DOHH2 (cell line): ENCODE results near the gene TCF20.

Experiments used
- H3F3A ChIP-seq: fragments of 200-600 bp; sonication (generic), shearing (Covaris generic); 2 replicates; pipeline ENCODE4 v1.6.0; 2016; ENCODE audit warnings: antibody characterized with exemption, mild to moderate bottlenecking; ENCODE audit not compliant: control insufficient read depth, insufficient read depth
- H3K27ac ChIP-seq: fragments of 200-600 bp; sonication (generic); 2 replicates; pipeline ENCODE4 v1.5.1; 2014; ENCODE audit warnings: low read depth, mild to moderate bottlenecking, low read length, moderate library complexity
- H3K27me3 ChIP-seq: fragments of 200-600 bp; sonication (generic); 2 replicates; pipeline ENCODE4 v1.6.1; 2014; ENCODE audit warnings: mild to moderate bottlenecking, low read length, mixed read lengths; ENCODE audit not compliant: control insufficient read depth
- H3K36me3 ChIP-seq: fragments of 200-600 bp; sonication (generic); 2 replicates; pipeline ENCODE4 v1.6.1; 2014; ENCODE audit warnings: mild to moderate bottlenecking, low read length, moderate library complexity, mixed read lengths; ENCODE audit not compliant: control insufficient read depth
- H3K4me1 ChIP-seq: fragments of 200-600 bp; sonication (generic); 2 replicates; pipeline ENCODE4 v1.6.1; 2014; ENCODE audit warnings: mild to moderate bottlenecking, low read length, mixed read lengths; ENCODE audit not compliant: control insufficient read depth
- H3K4me2 ChIP-seq: fragments of 200-600 bp; sonication (generic); 2 replicates; pipeline ENCODE4 v1.6.0; 2014; ENCODE audit warnings: mild to moderate bottlenecking, low read length, moderate library complexity
- H3K4me3 ChIP-seq: fragments of 200-600 bp; sonication (generic); 2 replicates; pipeline ENCODE4 v1.5.1; 2014; ENCODE audit warnings: mild to moderate bottlenecking, low read length, mixed read lengths
- H3K79me2 ChIP-seq: fragments of 200-600 bp; sonication (generic); 2 replicates; pipeline ENCODE4 v1.6.1; 2014; ENCODE audit warnings: mild to moderate bottlenecking, low read length, mixed read lengths; ENCODE audit not compliant: control insufficient read depth
- H3K9me2 ChIP-seq: fragments of 200-600 bp; sonication (generic); replicated peaks from 2 replicates; pipeline ENCODE4 v1.6.1; 2014; ENCODE audit warnings: mild to moderate bottlenecking, low read length, mixed read lengths; ENCODE audit not compliant: control insufficient read depth
- H3K9me3 ChIP-seq: fragments of 200-600 bp; sonication (generic); 2 replicates; pipeline ENCODE4 v1.6.1; 2014; ENCODE audit warnings: antibody characterized with exemption, low read length, mixed read lengths; ENCODE audit not compliant: control insufficient read depth, insufficient read depth
- H4K20me1 ChIP-seq: fragments of 200-600 bp; sonication (generic); 2 replicates; pipeline ENCODE4 v1.6.0; 2014; ENCODE audit warnings: low read depth, mild to moderate bottlenecking, antibody characterized with exemption, low read length, moderate library complexity; ENCODE audit not compliant: control insufficient read depth, insufficient read depth
- CTCF ChIP-seq: fragments of 200-600 bp; sonication (generic); IDR thresholded peaks from one replicate; pipeline ENCODE4 v1.5.1; 2014; ENCODE audit warnings: antibody characterized with exemption, mild to moderate bottlenecking, low read depth, low read length; ENCODE audit not compliant: poor library complexity, severe bottlenecking
- EZH2phosphoT487 ChIP-seq: fragments of 200-600 bp; sonication (generic); IDR thresholded peaks from 2 replicates; pipeline ENCODE4 v1.6.1; 2017; ENCODE audit warnings: borderline replicate concordance, mild to moderate bottlenecking, antibody characterized with exemption, low read length, moderate library complexity, mixed read lengths

TCF20 gene

GRCh38 chr22:42297778-42298177 lies 27.3 kb upstream of the TCF20 start:
- Histone ChIP-seq H3F3A (peaks cover 27% of the 10 kb centered on the region), H3K9me3 (no peaks in the 10 kb centered on the region), H4K20me1 (no peaks in the 10 kb centered on the region), H3K4me1 (peaks cover 87% of the 10 kb centered on the region), H3K4me2 (peak overlapping the region; percentile 42), H3K36me3 (no peaks in the 10 kb centered on the region), H3K79me2 (no peaks in the 10 kb centered on the region), H3K27ac (peak overlapping the region; percentile 21), H3K4me3 (no peak overlapping the region), H3K27me3 (no peaks in the 10 kb centered on the region), H3K9me2 (no peaks in the 10 kb centered on the region)
- TF ChIP-seq CTCF, result no peak
- TF ChIP-seq EZH2phosphoT487, result no peak

GRCh38 chr22:42296883-42297282 lies 26.4 kb upstream of the TCF20 start:
- H4K20me1 ChIP-seq, result no peaks in the 10 kb centered on the region
- peaks cover 27% of the 10 kb centered on the region for H3F3A ChIP-seq
- no peaks in the 10 kb centered on the region for H3K36me3 ChIP-seq
- no peaks in the 10 kb centered on the region for H3K27me3 ChIP-seq
- H3K9me2 ChIP-seq, result no peaks in the 10 kb centered on the region
- no peaks in the 10 kb centered on the region for H3K79me2 ChIP-seq
- peak overlapping the region; percentile 42 for H3K4me2 ChIP-seq
- H3K9me3 ChIP-seq, result no peaks in the 10 kb centered on the region
- H3K4me3 ChIP-seq, result 0 out of 2 replicates have a peak overlapping the region, but pooled peaks have one; percentile 11
- no peak for TF ChIP-seq EZH2phosphoT487
- TF ChIP-seq CTCF, result no peak
- no peak overlapping the region for H3K27ac ChIP-seq
- peaks cover 87% of the 10 kb centered on the region for H3K4me1 ChIP-seq

GRCh38 chr22:42296381-42296853 lies 26.0 kb upstream of the TCF20 start:
- no peaks in the 10 kb centered on the region for H3K27me3 ChIP-seq
- no peak overlapping the region for H3K4me3 ChIP-seq
- no peaks in the 10 kb centered on the region for H3K36me3 ChIP-seq
- H3K9me2 ChIP-seq, result no peaks in the 10 kb centered on the region
- peaks cover 82% of the 10 kb centered on the region for H3K4me1 ChIP-seq
- TF ChIP-seq CTCF (peak; percentile 60), EZH2phosphoT487 (no peak)
- peak overlapping the region; percentile 42 for H3K4me2 ChIP-seq
- no peaks in the 10 kb centered on the region for H3K79me2 ChIP-seq
- H3K27ac ChIP-seq, result no peak overlapping the region
- H3K9me3 ChIP-seq, result no peaks in the 10 kb centered on the region
- peaks cover 27% of the 10 kb centered on the region for H3F3A ChIP-seq
- no peaks in the 10 kb centered on the region for H4K20me1 ChIP-seq
